Central memory CD4-positive, alpha-beta T cell (primary cell): ENCODE measurements around the gene SLC38A6.
"Not testable (repeated sequence)": the region's sequence is repeated elsewhere in the genome, so short reads cannot be mapped to it uniquely, and the experiment has no call there.

Experiments used
- DNase-seq: peaks from one replicate; pipeline ENCODE4 v3.0.0; 2022

The SLC38A6 gene

GRCh38 chr14:61063461-61063860 is 82.4 kb downstream of the SLC38A6 start:
- DNase-seq = no peak

- DNase-seq = no peak
Measured at GRCh38 chr14:61064210-61064609, 83.2 kb downstream of the SLC38A6 start.

GRCh38 chr14:61064856-61065255 is 83.8 kb downstream of the SLC38A6 start:
- no peak for DNase-seq

- no peak for DNase-seq
Measured at GRCh38 chr14:61065656-61066055, 84.6 kb downstream of the SLC38A6 start.

GRCh38 chr14:61072442-61072841 is 91.4 kb downstream of the SLC38A6 start:
- DNase-seq = not testable (repeated sequence)

GRCh38 chr14:61074852-61075251 is 93.8 kb downstream of the SLC38A6 start:
- no peak for DNase-seq

- no peak for DNase-seq
Measured at GRCh38 chr14:61076556-61076955, 95.5 kb downstream of the SLC38A6 start.

GRCh38 chr14:61077437-61077836 is 96.4 kb downstream of the SLC38A6 start:
- DNase-seq = no peak

- DNase-seq = no peak
Measured at GRCh38 chr14:61077951-61078720, 97.1 kb downstream of the SLC38A6 start.

GRCh38 chr14:61080591-61081010 is 99.6 kb downstream of the SLC38A6 start:
- no peak for DNase-seq

GRCh38 chr14:61088081-61088480 is 107.0 kb downstream of the SLC38A6 start:
- no peak for DNase-seq

- no peak for DNase-seq
Measured at GRCh38 chr14:61089126-61089750, 108.2 kb downstream of the SLC38A6 start.

- DNase-seq = no peak
Measured at GRCh38 chr14:61090432-61091216, 109.6 kb downstream of the SLC38A6 start.

GRCh38 chr14:61091657-61092273 is 110.7 kb downstream of the SLC38A6 start:
- no peak for DNase-seq

- not testable (repeated sequence) for DNase-seq
Measured at GRCh38 chr14:61098096-61098495, 117.1 kb downstream of the SLC38A6 start.

GRCh38 chr14:61098721-61099120 is 117.7 kb downstream of the SLC38A6 start:
- no peak for DNase-seq

- no peak for DNase-seq
Measured at GRCh38 chr14:61099216-61099835, 118.3 kb downstream of the SLC38A6 start.

GRCh38 chr14:61101803-61102548 is 120.9 kb downstream of the SLC38A6 start:
- no peak for DNase-seq
